GM12872 (cell line): ENCODE measurements around the gene ALOX12B.

Experiments used
- TF ChIP-seq, protein P1 (sequence below): IDR thresholded peaks from 3 replicates; pipeline ENCODE4 v1.5.1; 2011; ENCODE audit warnings: low read depth, mild to moderate bottlenecking, low read length, moderate library complexity; ENCODE audit not compliant: insufficient read depth

ALOX12B gene

DNA sequence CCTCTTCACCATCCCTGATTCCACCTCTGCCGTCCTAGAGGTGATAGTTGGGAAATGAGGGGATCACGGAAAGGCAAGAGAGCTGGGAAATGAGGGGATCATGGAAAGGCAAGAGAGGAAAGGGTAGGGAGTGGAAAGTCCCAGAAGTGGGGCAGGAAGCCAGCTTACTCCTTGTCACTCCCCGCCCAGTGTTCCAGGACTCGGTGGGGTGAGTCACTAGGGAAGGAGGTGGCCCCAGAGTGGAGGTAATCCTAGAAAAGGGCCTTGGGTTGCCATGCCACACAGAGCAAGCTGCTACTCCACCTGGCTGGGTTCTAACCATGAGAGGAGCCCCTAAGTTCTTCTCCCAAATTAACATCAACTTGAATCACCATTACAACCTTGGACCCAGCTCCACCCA is 16.0 kb upstream of the ALOX12B start:
- TF ChIP-seq, protein P1, sequence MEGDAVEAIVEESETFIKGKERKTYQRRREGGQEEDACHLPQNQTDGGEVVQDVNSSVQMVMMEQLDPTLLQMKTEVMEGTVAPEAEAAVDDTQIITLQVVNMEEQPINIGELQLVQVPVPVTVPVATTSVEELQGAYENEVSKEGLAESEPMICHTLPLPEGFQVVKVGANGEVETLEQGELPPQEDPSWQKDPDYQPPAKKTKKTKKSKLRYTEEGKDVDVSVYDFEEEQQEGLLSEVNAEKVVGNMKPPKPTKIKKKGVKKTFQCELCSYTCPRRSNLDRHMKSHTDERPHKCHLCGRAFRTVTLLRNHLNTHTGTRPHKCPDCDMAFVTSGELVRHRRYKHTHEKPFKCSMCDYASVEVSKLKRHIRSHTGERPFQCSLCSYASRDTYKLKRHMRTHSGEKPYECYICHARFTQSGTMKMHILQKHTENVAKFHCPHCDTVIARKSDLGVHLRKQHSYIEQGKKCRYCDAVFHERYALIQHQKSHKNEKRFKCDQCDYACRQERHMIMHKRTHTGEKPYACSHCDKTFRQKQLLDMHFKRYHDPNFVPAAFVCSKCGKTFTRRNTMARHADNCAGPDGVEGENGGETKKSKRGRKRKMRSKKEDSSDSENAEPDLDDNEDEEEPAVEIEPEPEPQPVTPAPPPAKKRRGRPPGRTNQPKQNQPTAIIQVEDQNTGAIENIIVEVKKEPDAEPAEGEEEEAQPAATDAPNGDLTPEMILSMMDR = no peak

- TF ChIP-seq, protein P1 = no peak
These were observed 14.2 kb upstream of the ALOX12B start for GRCh38 chr17:8101721-8102120.

GRCh38 chr17:8100763-8101162 is 13.2 kb upstream of the ALOX12B start:
- TF ChIP-seq, protein P1 = no peak

- TF ChIP-seq, protein P1 = no peak
These were observed 12.6 kb upstream of the ALOX12B start for GRCh38 chr17:8100111-8100510.

DNA sequence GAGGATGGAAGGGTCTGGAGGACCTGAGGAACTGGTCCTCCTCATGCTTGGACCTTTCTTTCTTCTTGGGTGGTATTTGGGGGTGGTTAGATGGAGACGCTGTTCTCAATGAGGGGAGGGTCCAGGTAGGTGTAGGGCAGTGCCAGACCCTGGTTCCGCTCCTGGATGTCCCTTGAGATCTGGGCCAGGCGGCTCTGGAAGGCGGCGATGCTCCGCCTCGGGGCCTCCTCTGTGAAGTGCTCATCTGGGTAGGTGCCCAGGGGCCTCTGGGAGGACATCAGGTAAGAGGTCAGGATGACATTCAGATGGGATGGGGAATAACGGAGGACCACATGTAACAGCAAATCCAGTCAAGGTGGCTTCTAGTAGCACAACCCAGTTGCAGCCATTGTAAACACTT is 9.0 kb upstream of the ALOX12B start:
- TF ChIP-seq, protein P1 = no peak

DNA sequence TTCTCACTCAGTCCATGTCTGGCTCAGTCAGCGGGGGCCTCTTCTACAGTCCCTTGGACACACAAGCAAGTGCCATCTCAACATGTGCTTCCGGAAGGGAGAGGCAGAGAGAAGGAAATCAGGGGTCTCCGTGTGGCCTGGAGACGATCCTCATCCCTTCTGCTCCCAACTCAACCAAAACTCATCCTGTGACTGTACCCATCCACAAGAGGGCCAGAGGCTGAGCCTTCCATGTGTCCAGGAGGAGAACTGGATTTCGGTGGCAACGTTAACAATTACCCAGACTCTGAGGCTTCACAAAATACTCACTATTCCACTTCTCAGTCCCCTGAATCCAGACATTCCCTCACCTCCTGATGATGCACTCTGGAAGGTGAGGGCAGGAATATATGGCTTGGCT is 7.8 kb upstream of the ALOX12B start:
- TF ChIP-seq, protein P1 = no peak

- TF ChIP-seq, protein P1 = no peak
These were observed 3.6 kb upstream of the ALOX12B start for GRCh38 chr17:8091033-8091687.
